H1 (cell line): Measurements from ENCODE around the gene RRBP1. TPM values are rescaled to one million over a fixed set of nuclear protein-coding genes. Genes with fewer than 3 reads are reported as not detected.

Source experiments
- CTCF ChIA-PET: fragments of 300-600 bp; sonication (Branson Sonifier 250); formaldehyde crosslinking; loops from one replicate; lab custom pipeline; 2021; ENCODE audit not compliant: partially characterized antibody; lab: Charles Lee
- POLR2A ChIA-PET: fragments of 300-600 bp; sonication (Branson Sonifier 250); formaldehyde crosslinking; loops from one replicate; lab custom pipeline; 2021; ENCODE audit warnings: inconsistent platforms; ENCODE audit not compliant: partially characterized antibody; lab: Charles Lee
- DNase-seq, 2 experiments: peaks; one replicate each; pipeline versions ENCODE4 v3.0.0 to v3.0.0-alpha.2; 2010 to 2022; ENCODE audit warnings: low spot score in 2 of 2, low read depth in 1 of 2, mixed read lengths in 1 of 2
- FAIRE-seq: peaks from 2 replicates; lab custom pipeline; 2011; peaks lifted over from hg19 to GRCh38; lab: Jason Lieb, UNC
- H2AFZ ChIP-seq: 2 replicates; pipeline ENCODE4 v1.8.1; 2012; ENCODE audit warnings: low read length, inconsistent platforms
- H2AK5ac ChIP-seq: 2 replicates; pipeline ENCODE4 v1.6.1; 2013; ENCODE audit warnings: low read depth, low read length
- H2BK120ac ChIP-seq: replicated peaks from 2 replicates; pipeline ENCODE3; 2013; ENCODE audit warnings: low read depth, low read length, inconsistent platforms
- H2BK12ac ChIP-seq: 2 replicates; pipeline ENCODE4 v1.6.1; 2013; ENCODE audit warnings: low read depth, low read length
- H2BK15ac ChIP-seq: 2 replicates; pipeline ENCODE4 v1.6.1; 2013; ENCODE audit warnings: low read length
- H2BK20ac ChIP-seq: 2 replicates; pipeline ENCODE4 v1.6.1; 2013; ENCODE audit warnings: low read length
- H2BK5ac ChIP-seq: 2 replicates; pipeline ENCODE4 v1.6.1; 2013; ENCODE audit warnings: low read depth, low read length
- H3K14ac ChIP-seq: 2 replicates; pipeline ENCODE4 v1.6.1; 2013; ENCODE audit warnings: inconsistent platforms; ENCODE audit not compliant: insufficient read length
- H3K18ac ChIP-seq: 2 replicates; pipeline ENCODE4 v1.6.1; 2013; ENCODE audit warnings: low read length; ENCODE audit errors: extremely low read depth
- H3K23ac ChIP-seq: 2 replicates; pipeline ENCODE4 v1.6.1; 2013; ENCODE audit warnings: inconsistent platforms; ENCODE audit not compliant: insufficient read length
- H3K23me2 ChIP-seq: 2 replicates; pipeline ENCODE4 v1.6.1; 2013; ENCODE audit warnings: low read depth, low read length
- H3K27ac ChIP-seq: 2 replicates; pipeline ENCODE4 v1.6.1; 2011; ENCODE audit warnings: low read depth, low read length, inconsistent platforms
- H3K27me3 ChIP-seq, 4 experiments: replicated peaks in 1 of 4; 1 replicate in 1 of 4; 2 replicates in 3 of 4; pipeline versions ENCODE4 v1.6.1 to v1.8.1; 2011 to 2013; ENCODE audit warnings: low read length in 3 of 4, mild to moderate bottlenecking in 3 of 4, inconsistent platforms in 2 of 4, mixed read lengths in 2 of 4, moderate library complexity in 1 of 4; ENCODE audit not compliant: control insufficient read depth in 3 of 4, insufficient read depth in 3 of 4; ENCODE audit errors: extremely low read depth in 1 of 4
- H3K36me3 ChIP-seq, 4 experiments: 2 replicates each; pipeline versions ENCODE4 v1.6.1 to v1.8.1; 2011 to 2013; ENCODE audit warnings: mild to moderate bottlenecking in 4 of 4, low read length in 3 of 4, moderate library complexity in 2 of 4, control low read depth in 1 of 4, inconsistent platforms in 1 of 4; ENCODE audit not compliant: insufficient read depth in 4 of 4, control insufficient read depth in 2 of 4
- H3K4ac ChIP-seq: replicated peaks from 2 replicates; pipeline ENCODE3; 2013; ENCODE audit warnings: low read length, low read depth, mixed read lengths, inconsistent platforms; ENCODE audit not compliant: insufficient read length
- H3K4me1 ChIP-seq, 4 experiments: replicated peaks in 1 of 4; 1 replicate in 1 of 4; 2 replicates in 3 of 4; pipeline versions ENCODE4 v1.6.1 to v1.8.1; 2011 to 2013; ENCODE audit warnings: low read length in 3 of 4, inconsistent platforms in 2 of 4, mixed read lengths in 1 of 4; ENCODE audit not compliant: insufficient read depth in 4 of 4, control insufficient read depth in 3 of 4
- H3K4me2 ChIP-seq, 2 experiments: 2 replicates each; pipeline versions ENCODE4 v1.6.1 to v1.8.1; 2011 to 2013; ENCODE audit warnings: low read depth in 2 of 2, low read length in 2 of 2, control low read depth in 1 of 2, inconsistent platforms in 1 of 2, mild to moderate bottlenecking in 1 of 2; ENCODE audit not compliant: insufficient read depth in 1 of 2
- H3K4me3 ChIP-seq, 4 experiments: fragments of 200-600, 300-600 bp in 1 of 4; sonication (generic), shearing (Covaris generic), sonication (Bioruptor Twin) in 1 of 4; 2 replicates each; pipeline versions ENCODE4 v1.5.1 to v1.8.1; 2011 to 2016; ENCODE audit warnings: low read length in 4 of 4, low read depth in 3 of 4, control low read depth in 2 of 4, inconsistent platforms in 2 of 4, mild to moderate bottlenecking in 2 of 4, mixed read lengths in 1 of 4, moderate library complexity in 1 of 4; ENCODE audit not compliant: insufficient read depth in 2 of 4; ENCODE audit errors: extremely low read depth in 1 of 4
- H3K56ac ChIP-seq: replicated peaks from 2 replicates; pipeline ENCODE3; 2013; ENCODE audit warnings: low read depth, mild to moderate bottlenecking, mixed read lengths, low read length, inconsistent platforms; ENCODE audit not compliant: insufficient read length
- H3K79me1 ChIP-seq: 2 replicates; pipeline ENCODE4 v1.6.1; 2013; ENCODE audit warnings: low read depth, low read length, control low read depth
- H3K79me2 ChIP-seq, 2 experiments: 2 replicates each; pipeline versions ENCODE4 v1.6.1 to v1.8.1; 2012 to 2013; ENCODE audit warnings: low read length in 2 of 2, mild to moderate bottlenecking in 2 of 2, inconsistent platforms in 1 of 2; ENCODE audit not compliant: insufficient read depth in 2 of 2, control insufficient read depth in 1 of 2
- H3K9ac ChIP-seq, 4 experiments: replicated peaks in 1 of 4; 1 replicate in 1 of 4; 2 replicates in 3 of 4; pipeline versions ENCODE4 v1.6.1 to v1.8.1; 2011 to 2013; ENCODE audit warnings: low read depth in 3 of 4, low read length in 3 of 4, control low read depth in 2 of 4, mild to moderate bottlenecking in 2 of 4, moderate library complexity in 2 of 4, inconsistent platforms in 1 of 4; ENCODE audit errors: extremely low read depth in 1 of 4
- H3K9me3 ChIP-seq, 2 experiments: 2 replicates each; pipeline versions ENCODE4 v1.6.1 to v1.8.1; 2012 to 2013; ENCODE audit warnings: mild to moderate bottlenecking in 2 of 2, moderate library complexity in 2 of 2, control low read depth in 1 of 2, inconsistent platforms in 1 of 2, low read depth in 1 of 2, low read length in 1 of 2, mixed read lengths in 1 of 2; ENCODE audit not compliant: insufficient read depth in 2 of 2
- H4K20me1 ChIP-seq, 2 experiments: replicated peaks in 1 of 2; 2 replicates each; pipeline versions ENCODE3 to v1.8.1; 2011 to 2013; ENCODE audit warnings: inconsistent platforms in 2 of 2, low read length in 2 of 2, mild to moderate bottlenecking in 1 of 2; ENCODE audit not compliant: insufficient read depth in 2 of 2, control insufficient read depth in 1 of 2
- H4K5ac ChIP-seq: 2 replicates; pipeline ENCODE4 v1.6.1; 2013; ENCODE audit warnings: low read length, low read depth, mixed read lengths, inconsistent platforms; ENCODE audit not compliant: insufficient read length
- H4K8ac ChIP-seq: 2 replicates; pipeline ENCODE4 v1.8.0; 2013; ENCODE audit warnings: mild to moderate bottlenecking, moderate library complexity, low read length, inconsistent platforms; ENCODE audit not compliant: insufficient read depth; ENCODE audit errors: extremely low read depth
- H4K91ac ChIP-seq: replicated peaks from 2 replicates; pipeline ENCODE3; 2013; ENCODE audit warnings: low read length, mixed read lengths, inconsistent platforms; ENCODE audit not compliant: insufficient read length
- BRCA1 ChIP-seq: IDR thresholded peaks from 2 replicates; pipeline ENCODE4 v1.6.1; 2012; ENCODE audit warnings: low read depth, low read length, improper control_type of control experiment
- CHD2 ChIP-seq: IDR thresholded peaks from 2 replicates; pipeline ENCODE4 v1.6.1; 2012; ENCODE audit warnings: low read length, improper control_type of control experiment
- EGR1 ChIP-seq: IDR thresholded peaks from 2 replicates; pipeline ENCODE4 v1.6.1; 2011; ENCODE audit warnings: low read depth, low read length, borderline replicate concordance
- KDM4A ChIP-seq: IDR thresholded peaks from one replicate; pipeline ENCODE4 v1.7.1; 2012; ENCODE audit warnings: low read depth, mild to moderate bottlenecking, moderate library complexity, low read length, inconsistent platforms; ENCODE audit not compliant: severe bottlenecking
- MAFK ChIP-seq: IDR thresholded peaks from 2 replicates; pipeline ENCODE4 v1.6.1; 2012; ENCODE audit warnings: low read depth, mild to moderate bottlenecking, improper control_type of control experiment, low read length
- MAX ChIP-seq: IDR thresholded peaks from 2 replicates; pipeline ENCODE4 v1.6.1; 2012; ENCODE audit warnings: inconsistent platforms
- RNF2 ChIP-seq: fragments of 200-900, 300-1000 bp; sonication (generic); IDR thresholded peaks from 2 replicates; pipeline ENCODE4 v1.7.1; 2016; ENCODE audit warnings: borderline replicate concordance, low read depth, mild to moderate bottlenecking, antibody characterized with exemption, low read length; ENCODE audit not compliant: poor library complexity, severe bottlenecking; ENCODE audit errors: missing control alignments
- SIRT6 ChIP-seq: IDR thresholded peaks from one replicate; pipeline ENCODE4 v1.7.1; 2012; ENCODE audit warnings: low read length, inconsistent platforms
- WGBS, 2 experiments: shearing (Covaris generic) in 1 of 2; methylation state at CpG; one replicate each; pipeline versions ENCODE4 v1.1.6 to v1.1.7; 2013 to 2015; ENCODE audit warnings: low lambda C conversion rate in 2 of 2, mixed read lengths in 2 of 2, inconsistent platforms in 1 of 2, low coverage in 1 of 2, missing lambda C conversion rate in 1 of 2; ENCODE audit not compliant: insufficient replicate concordance in 2 of 2, insufficient coverage in 1 of 2, insufficient read length in 1 of 2; ENCODE audit errors: extremely low coverage in 1 of 2, missing lambda C conversion rate in 1 of 2; 5-methylcytosine and 5-hydroxymethylcytosine counted together
- polyA plus RNA-seq, 7 experiments: library from polyadenylated mRNA; depleted of rRNA in 3 of 7; stranded (reverse) in 5 of 7; unstranded in 2 of 7; fragments of >200 nt in 5 of 7; fragments of 200-250 nt in 2 of 7; gene quantifications; 1 replicate in 5 of 7; 2 replicates in 1 of 7; 4 replicates in 1 of 7; pipeline versions ENCODE4 v1.2.1 to v1.2.3, GENCODE V29; 2011 to 2013; ENCODE audit warnings: missing spikeins in 2 of 7, mixed read lengths in 2 of 7
- total RNA-seq: library from RNA; stranded (reverse); fragmentation: NEBNext Ultra II Directional; extraction: Animal tissue kit (Norgen Biotek cat#: 25700); gene quantifications from 2 replicates; pipeline ENCODE4 v1.2.1, GENCODE V29; 2021

The RRBP1 gene
- total and polyA plus RNA-seq, 2 of the 8 experiments (the other 6 are each of a cell fraction or from before 2014, with no cell fraction given): 15.9 to 157 TPM

GRCh38 chr20:17633850-17634500 lies 48.1 kb downstream of the RRBP1 start:
- H3K36me3 ChIP-seq: peaks cover 17 to 36% (median 33%) of the 10 kb centered on the region in 4 experiments
- peaks cover 8% of the 10 kb centered on the region for H3K79me1 ChIP-seq
- no peak overlapping the region for H3K23ac ChIP-seq
- H3K27ac ChIP-seq: no peak overlapping the region
- no peaks in the 10 kb centered on the region for H3K9me3 ChIP-seq
- peaks cover 0 to 7% (median 3%) of the 10 kb centered on the region in 4 experiments; a peak in 3 of 7 replicates for H3K4me1 ChIP-seq
- no peak overlapping the region for H4K8ac ChIP-seq
- no peak overlapping the region for H3K4ac ChIP-seq
- no peak overlapping the region for H4K5ac ChIP-seq
- no peak overlapping the region for H3K18ac ChIP-seq
- no peak overlapping the region for H2AK5ac ChIP-seq
- no peaks in the 10 kb centered on the region for H3K27me3 ChIP-seq
- H2BK20ac ChIP-seq: no peak overlapping the region
- no peak for FAIRE-seq
- POLR2A ChIA-PET: interaction anchor here (1.9 kb wide), 1 partner anchor 8 kb away, joined by 6 read pairs; no protein-coding TSS in a partner anchor
- no peak overlapping the region for H3K4me3 ChIP-seq
- H3K23me2 ChIP-seq: no peaks in the 10 kb centered on the region
- H3K79me2 ChIP-seq: no peaks in the 10 kb centered on the region; a peak in 1 of 4 replicates
- no peak overlapping the region for H2BK120ac ChIP-seq
- no peak overlapping the region; the same call in 1 of the 2 replicates for H2BK5ac ChIP-seq
- CTCF ChIA-PET: interaction anchor here (1.0 to 8.3 kb wide), 6 partner anchors 9 to 363 kb away, joined by 3 to 95 read pairs (median 4); no protein-coding TSS in a partner anchor
- no peak overlapping the region for H2BK15ac ChIP-seq
- DNase-seq: no peak
- WGBS, 2 experiments: 86% methylated on average over 18 of the region's 18 CpGs; no CpG with 5 or more reads in 1 of the 2 experiments
- H3K14ac ChIP-seq: no peak overlapping the region
- no peak overlapping the region for H3K56ac ChIP-seq
- no peak overlapping the region for H4K91ac ChIP-seq
- H3K9ac ChIP-seq: no peak overlapping the region
- no peak overlapping the region for H3K4me2 ChIP-seq
- H2AFZ ChIP-seq: no peak overlapping the region
- H2BK12ac ChIP-seq: no peak overlapping the region
- H4K20me1 ChIP-seq: peaks cover 4 to 17% of the 10 kb centered on the region in 2 experiments
- TF ChIP-seq KDM4A: no peak
- no peak for TF ChIP-seq RNF2
- TF ChIP-seq SIRT6: no peak
- TF ChIP-seq MAFK: no peak
- no peak for TF ChIP-seq MAX
- no peak for TF ChIP-seq EGR1
- no peak for TF ChIP-seq BRCA1
- TF ChIP-seq CHD2: no peak
